ENCODE data around the gene PIP4P1. TPM values are rescaled to one million over a fixed set of nuclear protein-coding genes. Genes with fewer than 3 reads are reported as not detected.

The PIP4P1 gene
- total RNA-seq, 2 experiments from 2014 or later = 31.1 to 35.2 TPM

- no peak overlapping the region for H3K4me3 Mint-ChIP-seq
- intact Hi-C loops (cut with micrococcal nuclease) = no loop called here
- ChIA-PET CTCF (interaction anchor here (0.7 to 2.4 kb wide), 34 partner anchors 9 to 194 kb away, joined by 3 to 29 read pairs (median 5); partner anchors contain the start of genes APEX1, KLHL33, OSGEP and PARP2), POLR2A (interaction anchor here (0.6 to 1.7 kb wide), 5 partner anchors 10 to 190 kb away, joined by 3 to 7 read pairs (median 6); partner anchors contain the start of genes APEX1, OSGEP, PARP2 and PNP)
- peaks cover 31% of the 10 kb centered on the region for H3K4me1 Mint-ChIP-seq (ENCODE audit: low read depth)
- no peaks in the 10 kb centered on the region for H3K9me3 Mint-ChIP-seq
- peak overlapping the region; percentile 0 for H3K27ac Mint-ChIP-seq
- H3K36me3 Mint-ChIP-seq = peaks cover 3% of the 10 kb centered on the region
- H3K27me3 Mint-ChIP-seq = no peaks in the 10 kb centered on the region
- DNase-seq = peak; percentile 20
Measured at GRCh38 chr14:20415782-20416206, 45.4 kb downstream of the PIP4P1 start.

GRCh38 chr14:20413744-20414082 lies 47.5 kb downstream of the PIP4P1 start:
- H3K27ac Mint-ChIP-seq = peak overlapping the region; percentile 96
- peak; percentile 42 for DNase-seq
- intact Hi-C loops (cut with micrococcal nuclease) = loop anchor here (1.0 to 5.0 kb wide), 8 partner anchors 12 to 267 kb away; partner anchors contain the start of genes OSGEP, PARP2 and PNP
- H3K36me3 Mint-ChIP-seq = peaks cover 3% of the 10 kb centered on the region
- ChIA-PET CTCF (interaction anchor here (1.0 to 2.0 kb wide), 10 partner anchors 9 to 268 kb away, joined by 3 to 10 read pairs (median 6); partner anchors contain the start of genes APEX1, CCNB1IP1, OSGEP and PNP), POLR2A (interaction anchor here (0.7 to 3.6 kb wide), 4 partner anchors 9 to 71 kb away, joined by 3 to 16 read pairs (median 10); partner anchors contain the start of genes APEX1, OSGEP and PARP2)
- H3K27me3 Mint-ChIP-seq = no peaks in the 10 kb centered on the region
- no peaks in the 10 kb centered on the region for H3K9me3 Mint-ChIP-seq
- H3K4me1 Mint-ChIP-seq (ENCODE audit: low read depth) = peaks cover 40% of the 10 kb centered on the region
- H3K4me3 Mint-ChIP-seq = peak overlapping the region; percentile 93

- Mint-ChIP-seq H3K36me3 (peaks cover 5% of the 10 kb centered on the region), H3K27ac (peak within 1 kb of the TSS; percentile 96), H3K27me3 (no peaks in the 10 kb centered on the region), H3K4me3 (peak within 1 kb of the TSS; percentile 93), H3K9me3 (no peaks in the 10 kb centered on the region), H3K4me1 (ENCODE audit: low read depth) (peaks cover 40% of the 10 kb centered on the region)
- peak; percentile 87 for DNase-seq
- POLR2A ChIA-PET = interaction anchor here (0.6 to 3.6 kb wide), 5 partner anchors 9 to 70 kb away, joined by 3 to 16 read pairs (median 5); partner anchors contain the start of genes APEX1, OSGEP and PARP2
- CTCF ChIA-PET = interaction anchor here (0.7 to 2.0 kb wide), 9 partner anchors 8 to 268 kb away, joined by 3 to 10 read pairs (median 5); partner anchors contain the start of genes APEX1, CCNB1IP1, OSGEP and PNP
- intact Hi-C loops (cut with micrococcal nuclease) = loop anchor here (1.0 to 5.0 kb wide), 8 partner anchors 12 to 268 kb away; partner anchors contain the start of genes OSGEP, PARP2 and PNP
Measured at GRCh38 chr14:20412876-20413743, 48.1 kb downstream of the PIP4P1 start, which contains the start of gene TEP1. Gene TEP1, minus strand, starts transcription at chr14:20413501. Its CDS starts 5,062 bp downstream, at chr14:20408439.

GRCh38 chr14:20412411-20412810 lies 48.8 kb downstream of the PIP4P1 start:
- intact Hi-C loops (cut with micrococcal nuclease) = loop anchor here (2.0 to 5.0 kb wide), 3 partner anchors 120 to 268 kb away; no protein-coding TSS in a partner anchor

GRCh38 chr14:20409226-20409625 lies 52.0 kb downstream of the PIP4P1 start:
- ChIA-PET POLR2A (no interaction called here), CTCF (interaction anchor here (0.7 kb wide), 1 partner anchor 606 kb away, joined by 4 read pairs; no protein-coding TSS in a partner anchor)
- Mint-ChIP-seq H3K4me1 (ENCODE audit: low read depth) (peaks cover 43% of the 10 kb centered on the region), H3K27ac (peak overlapping the region; percentile 14), H3K9me3 (no peaks in the 10 kb centered on the region), H3K4me3 (no peak overlapping the region), H3K36me3 (peaks cover 21% of the 10 kb centered on the region), H3K27me3 (no peaks in the 10 kb centered on the region)
- no peak for DNase-seq
- intact Hi-C loops (cut with micrococcal nuclease) = no loop called here

More at GRCh38 chr14:20412411-20412810, 48.8 kb downstream of the PIP4P1 start:
- H3K9me3 Mint-ChIP-seq = no peaks in the 10 kb centered on the region
- DNase-seq = no peak
- H3K4me3 Mint-ChIP-seq = peak overlapping the region; percentile 93
- ChIA-PET POLR2A (interaction anchor here (0.6 to 3.6 kb wide), 4 partner anchors 8 to 69 kb away, joined by 3 to 16 read pairs (median 10); partner anchors contain the start of genes APEX1, OSGEP and PARP2), CTCF (interaction anchor here (0.7 to 2.0 kb wide), 7 partner anchors 8 to 269 kb away, joined by 3 to 7 read pairs (median 3); partner anchors contain the start of genes CCNB1IP1 and PARP2)
- peaks cover 11% of the 10 kb centered on the region for H3K36me3 Mint-ChIP-seq
- no peaks in the 10 kb centered on the region for H3K27me3 Mint-ChIP-seq
- peak overlapping the region; percentile 96 for H3K27ac Mint-ChIP-seq
- H3K4me1 Mint-ChIP-seq (ENCODE audit: low read depth) = peaks cover 37% of the 10 kb centered on the region

Other genes with a start within 250 kb of the PIP4P1 start
- not detected for gene OR11H6, start 237.7 kb downstream of the PIP4P1 start, total RNA-seq
- gene OR11H7, start 232.5 kb downstream of the PIP4P1 start, total RNA-seq = not detected
- not detected for gene OR11H4, start 222.1 kb downstream of the PIP4P1 start, total RNA-seq
- gene TTC5, start 155.5 kb downstream of the PIP4P1 start, total RNA-seq = 10 to 100 TPM; 19.0 to 22.7 TPM
- 10 to 100 TPM; 70.2 to 77.4 TPM for gene CCNB1IP1, start 128.2 kb downstream of the PIP4P1 start, total RNA-seq
- gene PARP2, start 117.8 kb downstream of the PIP4P1 start, total RNA-seq = 10 to 100 TPM; 46.3 to 47.3 TPM
- 10 to 100 TPM; 47.1 to 49.3 TPM for gene TEP1, start 47.9 kb downstream of the PIP4P1 start, total RNA-seq
- under 1 TPM in 1 of 2 experiments, not detected in 1; 0.12 TPM for gene KLHL33, start 25.3 kb downstream of the PIP4P1 start, total RNA-seq
- 10 to 100 TPM; 39.2 to 41.0 TPM for gene OSGEP, start 6.6 kb downstream of the PIP4P1 start, total RNA-seq
- gene APEX1, start 6.2 kb downstream of the PIP4P1 start, total RNA-seq = 100 to 1,000 TPM; 186 to 193 TPM
- 100 to 1,000 TPM; 178 to 179 TPM for gene PNP, start 8.0 kb upstream of the PIP4P1 start, total RNA-seq
- under 1 TPM; 0.19 to 0.27 TPM for gene RNASE10, start 44.1 kb upstream of the PIP4P1 start, total RNA-seq
- gene RNASE9, start 99.6 kb upstream of the PIP4P1 start, total RNA-seq = not detected
- gene RNASE11, start 126.6 kb upstream of the PIP4P1 start, total RNA-seq = not detected
- not detected for gene RNASE12, start 129.9 kb upstream of the PIP4P1 start, total RNA-seq
- not detected for gene OR6S1, start 180.3 kb upstream of the PIP4P1 start, total RNA-seq
- gene RNASE4, start 223.1 kb upstream of the PIP4P1 start, total RNA-seq = under 1 TPM; 0.69 to 0.70 TPM
- gene ANG, start 227.3 kb upstream of the PIP4P1 start, total RNA-seq = 1 to 10 TPM; 1.1 to 2.0 TPM